ENCODE results near the gene MPHOSPH9.
A peak's percentile ranks its signal among the peaks of the same experiment; 100 is the strongest.

Gene MPHOSPH9

GRCh38 chr12:123122626-123123025 lies 110.3 kb downstream of the MPHOSPH9 start:
- no peak for DNase-seq (ENCODE audit: low read depth)
- no peak overlapping the region for H3K4me3 ChIP-seq (ENCODE audit: low read length)
- TF ChIP-seq CTCF (conservative IDR thresholded peaks at IDR 0.05; ENCODE audit: low read length): no peak

GRCh38 chr12:123121670-123122069 lies 111.3 kb downstream of the MPHOSPH9 start:
- no peak for DNase-seq (ENCODE audit: low read depth)
- H3K4me3 ChIP-seq (ENCODE audit: low read length): no peak overlapping the region
- no peak for TF ChIP-seq CTCF (conservative IDR thresholded peaks at IDR 0.05; ENCODE audit: low read length)

- H3K4me3 ChIP-seq (ENCODE audit: low read length): no peak overlapping the region
- DNase-seq (ENCODE audit: low read depth): no peak
- TF ChIP-seq CTCF (conservative IDR thresholded peaks at IDR 0.05; ENCODE audit: low read length): no peak
Measured at GRCh38 chr12:123120452-123121166, 112.3 kb downstream of the MPHOSPH9 start.

GRCh38 chr12:123119808-123120207 lies 113.1 kb downstream of the MPHOSPH9 start:
- no peak for DNase-seq (ENCODE audit: low read depth)
- H3K4me3 ChIP-seq (ENCODE audit: low read length): no peak overlapping the region
- no peak for TF ChIP-seq CTCF (conservative IDR thresholded peaks at IDR 0.05; ENCODE audit: low read length)

- H3K4me3 ChIP-seq (ENCODE audit: low read length): no peak overlapping the region
- no peak for TF ChIP-seq CTCF (conservative IDR thresholded peaks at IDR 0.05; ENCODE audit: low read length)
- DNase-seq (ENCODE audit: low read depth): peak; percentile 65
Measured at GRCh38 chr12:123118497-123118896, 114.4 kb downstream of the MPHOSPH9 start.

- DNase-seq (ENCODE audit: low read depth): peak; percentile 97
- no peak for TF ChIP-seq CTCF (conservative IDR thresholded peaks at IDR 0.05; ENCODE audit: low read length)
- H3K4me3 ChIP-seq (ENCODE audit: low read length): peak overlapping the region; percentile 21; the same call in 1 of the 2 replicates
Measured at GRCh38 chr12:123115409-123116121, 117.4 kb downstream of the MPHOSPH9 start.
